ENCODE results near the gene ARL9. TPM values are rescaled to one million over a fixed set of nuclear protein-coding genes. Genes with fewer than 3 reads are reported as not detected.
A peak's percentile ranks its signal among the peaks of the same experiment; 100 is the strongest.

Gene ARL9
- total RNA-seq, 4 donors from 2014 or later = 0.12 to 0.19 TPM; not detected in 2

GRCh38 chr4:56531149-56531770, 25.7 kb downstream of the ARL9 start:
- no peak for TF ChIP-seq CTCF (IDR thresholded peaks at IDR 0.05)
- no peak for ATAC-seq (ENCODE audit: low FRiP score)
- DNase-seq (ENCODE audit: low spot score) = no peak

GRCh38 chr4:56531823-56532222, 26.2 kb downstream of the ARL9 start:
- ATAC-seq (ENCODE audit: low FRiP score) (no peak), DNase-seq (ENCODE audit: low spot score) (no peak)
- no peak for TF ChIP-seq CTCF (IDR thresholded peaks at IDR 0.05)

GRCh38 chr4:56532239-56532638, 26.6 kb downstream of the ARL9 start:
- no peak for ATAC-seq (ENCODE audit: low FRiP score)
- DNase-seq (ENCODE audit: low spot score) = no peak
- no peak for TF ChIP-seq CTCF (IDR thresholded peaks at IDR 0.05)

GRCh38 chr4:56535915-56536314, 30.3 kb downstream of the ARL9 start:
- DNase-seq (ENCODE audit: low spot score) = no peak
- no peak for TF ChIP-seq CTCF (IDR thresholded peaks at IDR 0.05)
- no peak for ATAC-seq (ENCODE audit: low FRiP score)

GRCh38 chr4:56537147-56537546, 31.6 kb downstream of the ARL9 start:
- TF ChIP-seq CTCF (IDR thresholded peaks at IDR 0.05) = no peak
- ATAC-seq (ENCODE audit: low FRiP score) (no peak), DNase-seq (ENCODE audit: low spot score) (no peak)

GRCh38 chr4:56540826-56541225, 35.2 kb downstream of the ARL9 start:
- ATAC-seq (ENCODE audit: low FRiP score) = no peak
- TF ChIP-seq CTCF (IDR thresholded peaks at IDR 0.05) = no peak

GRCh38 chr4:56544573-56545131, 39.1 kb downstream of the ARL9 start:
- ATAC-seq (ENCODE audit: low FRiP score) = peak; percentile 100

More at GRCh38 chr4:56540826-56541225, 35.2 kb downstream of the ARL9 start:
- DNase-seq (ENCODE audit: low spot score) = no peak

More at GRCh38 chr4:56544573-56545131, 39.1 kb downstream of the ARL9 start:
- DNase-seq (ENCODE audit: low spot score) = peak; percentile 74
- TF ChIP-seq CTCF (IDR thresholded peaks at IDR 0.05) = peak in 2 of 3 donors; percentile 40 to 84
